B cell (primary cell): ENCODE data around the gene ERBB3. TPM values are rescaled to one million over a fixed set of nuclear protein-coding genes. Genes with fewer than 3 reads are reported as not detected.
A peak's percentile ranks its signal among the peaks of the same experiment; 100 is the strongest.

Experiments used
- ATAC-seq: fragments of 200-7000 bp; cut with Tn5 transposase; one replicate; pipeline ENCODE4 v1.10.0; 2021; ENCODE audit warnings: low read depth, mild to moderate bottlenecking, moderate number of reproducible peaks, moderate library complexity
- CTCF ChIA-PET: fragments of 350-600 bp; sonication (Branson Sonifier 250); formaldehyde crosslinking; loops from one replicate; lab custom pipeline; 2021; ENCODE audit warnings: antibody characterized with exemption, inconsistent platforms; lab: Charles Lee
- POLR2A ChIA-PET: fragments of 350-600 bp; sonication (Branson Sonifier 250); formaldehyde crosslinking; loops from one replicate; lab custom pipeline; 2021; ENCODE audit warnings: antibody characterized with exemption; lab: Charles Lee
- DNase-seq: peaks from one replicate; pipeline ENCODE4 v3.0.0; 2013
- H2AFZ ChIP-seq: 2 replicates; pipeline ENCODE4 v1.6.1; 2012; ENCODE audit warnings: mild to moderate bottlenecking, low read depth, low read length; ENCODE audit not compliant: insufficient read depth, poor library complexity, severe bottlenecking
- H3K27ac ChIP-seq, 2 donors: 1 replicate in 1 of 2; 2 replicates in 1 of 2; pipeline ENCODE4 v1.5.1; 2012 to 2013; ENCODE audit warnings: low read length in 2 of 2, mild to moderate bottlenecking in 2 of 2, moderate library complexity in 1 of 2
- H3K27me3 ChIP-seq, 4 experiments: fragments of 200-600 bp in 1 of 4; sonication (generic) in 1 of 4; replicated peaks in 1 of 4; 1 replicate in 2 of 4; 2 replicates in 2 of 4; pipeline versions ENCODE4 v1.6.1 to v1.7.0; 2013 to 2016; ENCODE audit warnings: low read length in 3 of 4, mild to moderate bottlenecking in 2 of 4, mixed read lengths in 1 of 4, moderate library complexity in 1 of 4; ENCODE audit not compliant: insufficient read depth in 4 of 4, control insufficient read depth in 3 of 4; ENCODE audit errors: control extremely low read depth in 1 of 4
- H3K36me3 ChIP-seq, 2 experiments: replicated peaks in 1 of 2; 1 replicate in 1 of 2; 2 replicates in 1 of 2; pipeline versions ENCODE4 v1.6.1 to v1.7.1; 2013; ENCODE audit warnings: low read length in 1 of 2; ENCODE audit not compliant: insufficient read depth in 2 of 2, control insufficient read depth in 1 of 2; ENCODE audit errors: control extremely low read depth in 1 of 2, extremely low read depth in 1 of 2
- H3K4me1 ChIP-seq, 2 donors: fragments of 200-600 bp in 1 of 2; sonication (generic) in 1 of 2; 1 replicate in 1 of 2; 2 replicates in 1 of 2; pipeline versions ENCODE4 v1.5.1 to v1.6.1; 2013 to 2017; ENCODE audit warnings: low read length in 2 of 2; ENCODE audit not compliant: control insufficient read depth in 2 of 2, insufficient read depth in 2 of 2
- H3K4me2 ChIP-seq: replicated peaks from 2 replicates; pipeline ENCODE3; 2012; ENCODE audit warnings: mild to moderate bottlenecking, low read depth, low read length; ENCODE audit not compliant: poor library complexity, severe bottlenecking
- H3K4me3 ChIP-seq, 5 experiments: fragments of 200-600 bp in 1 of 5; sonication (generic) in 1 of 5; 1 replicate in 3 of 5; 2 replicates in 2 of 5; pipeline versions ENCODE4 v1.5.1 to v1.7.0; 2011 to 2016; ENCODE audit warnings: low read length in 4 of 5, mild to moderate bottlenecking in 4 of 5, low read depth in 2 of 5, control low read depth in 1 of 5, moderate library complexity in 1 of 5; ENCODE audit not compliant: insufficient read depth in 1 of 5; ENCODE audit errors: control extremely low read depth in 1 of 5, extremely low read depth in 1 of 5
- H3K79me2 ChIP-seq: fragments of 200-600 bp; sonication (generic); one replicate; pipeline ENCODE4 v1.6.0; 2016; ENCODE audit warnings: low read length; ENCODE audit not compliant: control insufficient read depth, insufficient read depth
- H3K9ac ChIP-seq: fragments of 200-600 bp; sonication (generic); 2 replicates; pipeline ENCODE4 v1.6.1; 2017; ENCODE audit warnings: mild to moderate bottlenecking, low read length, moderate library complexity
- H3K9me3 ChIP-seq, 3 donors: one replicate each; pipeline versions ENCODE4 v1.6.1 to v1.7.1; 2013; ENCODE audit warnings: low read length in 2 of 3; ENCODE audit not compliant: control insufficient read depth in 2 of 3, insufficient read depth in 1 of 3; ENCODE audit errors: control extremely low read depth in 1 of 3
- H4K20me1 ChIP-seq: 2 replicates; pipeline ENCODE4 v1.6.0; 2012; ENCODE audit warnings: mild to moderate bottlenecking, low read length; ENCODE audit not compliant: insufficient read depth, control insufficient read depth, poor library complexity, severe bottlenecking
- H3K27ac Mint-ChIP-seq: one replicate; pipeline ENCODE4 v1.8.0; 2021; ENCODE audit warnings: mixed read lengths
- H3K27me3 Mint-ChIP-seq: one replicate; pipeline ENCODE4 v1.8.0; 2021; ENCODE audit warnings: mixed read lengths
- H3K4me1 Mint-ChIP-seq: one replicate; pipeline ENCODE4 v1.8.0; 2021; ENCODE audit warnings: mixed read lengths
- H3K4me3 Mint-ChIP-seq: one replicate; pipeline ENCODE4 v1.8.0; 2021; ENCODE audit warnings: mixed read lengths
- H3K9me3 Mint-ChIP-seq: one replicate; pipeline ENCODE4 v1.8.0; 2022; ENCODE audit warnings: mixed read lengths; ENCODE audit not compliant: insufficient read depth
- CTCF ChIP-seq: fragments of 200-600 bp; IDR thresholded peaks from one replicate; pipeline ENCODE4 v1.8.0; 2022; ENCODE audit warnings: antibody characterized with exemption, mild to moderate bottlenecking
- EZH2 ChIP-seq: IDR thresholded peaks from 2 replicates; pipeline ENCODE4 v1.6.1; 2012; ENCODE audit warnings: borderline replicate concordance, low read depth, mild to moderate bottlenecking, moderate library complexity, low read length; ENCODE audit not compliant: insufficient read depth, poor library complexity, severe bottlenecking
- WGBS: methylation state at CpG from one replicate; pipeline ENCODE4 v1.1.5; 2013; ENCODE audit warnings: missing lambda C conversion rate; ENCODE audit not compliant: insufficient coverage; 5-methylcytosine and 5-hydroxymethylcytosine counted together
- intact Hi-C: fragments of 100-400 bp; cut with micrococcal nuclease; formaldehyde crosslinking; loops from one replicate; pipeline ENCODE4 v1.10.0; 2022
- polyA plus RNA-seq: library from polyadenylated mRNA; depleted of rRNA; stranded (reverse); fragments of >200 nt; gene quantifications from 2 replicates; pipeline ENCODE4 v1.2.3, GENCODE V29; 2012
- total RNA-seq, 2 donors: library from RNA; stranded (reverse); fragments of 120-200 nt in 1 of 2; gene quantifications; 1 replicate in 1 of 2; 2 replicates in 1 of 2; pipeline versions ENCODE4 v1.2.3 to v1.2.4, GENCODE V29; 2013 to 2022

The ERBB3 gene
- total and polyA plus RNA-seq, 2 donors (not counting 1 experiment from before 2014, with no cell fraction given), result 0.10 TPM; not detected in 1

DNA sequence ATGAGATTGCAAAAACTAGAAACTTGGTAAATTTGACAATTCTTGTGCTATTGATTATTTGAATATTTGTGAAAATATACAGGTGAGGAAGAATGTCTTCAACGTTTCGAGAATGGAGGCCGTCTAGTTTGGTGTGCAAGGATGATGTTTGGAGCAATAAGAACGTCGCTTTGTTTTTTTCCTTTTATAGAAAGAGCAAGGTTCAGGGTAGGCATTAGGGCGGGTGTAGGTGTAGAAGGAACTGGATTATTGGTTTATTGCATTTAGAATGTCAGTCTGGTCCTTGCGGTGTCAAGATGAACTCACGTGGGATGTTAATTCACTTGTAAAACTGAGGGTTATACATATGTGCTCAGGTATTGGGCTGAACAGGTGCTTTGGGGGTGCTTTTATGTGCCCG, 37.1 kb upstream of the ERBB3 start:
- Histone ChIP-seq H3K9me3 (no peaks in the 10 kb centered on the region), H3K4me1 (peaks cover 23 to 26% of the 10 kb centered on the region in 2 donors), H3K79me2 (peaks cover 35% of the 10 kb centered on the region), H3K4me2 (peak overlapping the region; percentile 80), H3K9ac (peak overlapping the region; percentile 90), H3K27ac (peak overlapping the region; percentile 82 to 90), H2AFZ (no peak overlapping the region), H3K4me3 (peak overlapping the region; percentile 70 to 99 (median 91)), H3K36me3 (peaks cover 7 to 25% of the 10 kb centered on the region in 2 experiments), H4K20me1 (peaks cover 16% of the 10 kb centered on the region), H3K27me3 (no peaks in the 10 kb centered on the region)
- ChIA-PET POLR2A (no interaction called here), CTCF (no interaction called here)
- Mint-ChIP-seq H3K27ac (peak overlapping the region; percentile 97), H3K4me1 (peaks cover 27% of the 10 kb centered on the region), H3K27me3 (no peaks in the 10 kb centered on the region), H3K4me3 (peak overlapping the region; percentile 98), H3K9me3 (no peaks in the 10 kb centered on the region)
- DNase-seq, result no peak
- WGBS, result 39% methylated on average over 8 of the region's 9 CpGs
- no peak for ATAC-seq
- TF ChIP-seq CTCF (no peak), EZH2 (no peak)
- intact Hi-C loops, result loop anchor here (1.0 to 10.0 kb wide), 4 partner anchors 70 to 644 kb away; partner anchors contain the start of genes PTGES3, SMARCC2 and ZC3H10

DNA sequence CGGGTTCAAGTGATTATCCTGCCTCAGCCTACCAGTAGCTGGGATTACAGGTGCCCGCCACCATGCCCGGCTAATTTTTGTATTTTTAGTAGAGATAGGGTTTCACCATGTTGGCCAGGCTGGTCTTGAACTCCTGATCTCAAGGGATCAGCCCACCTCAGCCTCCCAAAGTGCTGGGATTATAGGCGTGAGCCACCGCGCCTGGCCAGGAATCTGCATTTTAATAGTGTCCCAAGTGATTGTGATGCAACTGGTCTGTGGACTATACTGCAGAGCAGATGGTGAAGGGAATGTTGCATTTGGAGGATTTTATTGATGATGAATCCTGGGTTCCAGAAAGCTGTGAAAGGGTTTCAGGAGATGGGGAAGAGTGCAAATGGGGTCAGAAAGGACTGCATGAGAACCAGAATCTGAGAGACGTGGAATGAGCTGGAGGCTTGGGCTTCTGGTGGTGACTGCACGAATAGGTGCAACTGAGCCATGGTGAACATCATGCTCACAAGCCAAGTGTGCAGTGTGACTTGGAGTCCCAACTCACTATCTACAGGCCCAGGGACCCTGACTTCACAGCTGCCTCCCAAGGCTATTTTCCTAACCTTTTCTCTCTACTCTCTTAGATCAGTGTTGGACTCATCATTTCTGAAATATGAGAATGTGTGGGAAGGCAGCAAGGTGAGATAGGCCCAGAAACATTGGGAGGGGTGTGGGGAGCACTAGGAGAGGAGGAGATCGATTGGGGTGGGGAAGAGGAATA, 33.8 kb upstream of the ERBB3 start:
- no peak overlapping the region for H2AFZ ChIP-seq
- H3K4me3 ChIP-seq, result no peak overlapping the region
- Mint-ChIP-seq H3K27me3 (no peaks in the 10 kb centered on the region), H3K9me3 (no peaks in the 10 kb centered on the region), H3K4me3 (no peak overlapping the region), H3K4me1 (peaks cover 22% of the 10 kb centered on the region), H3K27ac (peak overlapping the region; percentile 61)
- peaks cover 18 to 22% of the 10 kb centered on the region in 2 donors for H3K4me1 ChIP-seq
- DNase-seq, result no peak
- H3K4me2 ChIP-seq, result no peak overlapping the region
- peaks cover 7 to 25% of the 10 kb centered on the region in 2 experiments for H3K36me3 ChIP-seq
- TF ChIP-seq EZH2 (no peak), CTCF (no peak)
- H3K9me3 ChIP-seq, result no peaks in the 10 kb centered on the region
- ChIA-PET CTCF (interaction anchor here (0.8 to 2.6 kb wide), 10 partner anchors 39 to 246 kb away, joined by 3 to 15 read pairs (median 4); partner anchors contain the start of genes PA2G4, SMARCC2 and SUOX), POLR2A (interaction anchor here (0.8 to 2.1 kb wide), 5 partner anchors 9 to 679 kb away, joined by 3 to 4 read pairs (median 3); partner anchors contain the start of genes PA2G4 and ZC3H10)
- peak overlapping the region; percentile 14 to 28 for H3K27ac ChIP-seq
- H3K9ac ChIP-seq, result no peak overlapping the region
- whole genome bisulfite sequencing, result 92% methylated on average over 7 of the region's 9 CpGs
- H4K20me1 ChIP-seq, result peaks cover 16% of the 10 kb centered on the region
- no peaks in the 10 kb centered on the region for H3K27me3 ChIP-seq
- intact Hi-C loops, result loop anchor here (10.0 kb wide), 1 partner anchor 139 kb away; the partner anchor contains the start of gene SMARCC2
- no peak for ATAC-seq
- peaks cover 35% of the 10 kb centered on the region for H3K79me2 ChIP-seq
